Measurements from ENCODE around the gene CARS2.

Gene CARS2

GRCh38 chr13:110723598-110723997 is 17.7 kb upstream of the CARS2 start:
- Histone ChIP-seq H3K4me1 (peaks cover 16 to 28% (median 25%) of the 10 kb centered on the region in 10 experiments), H3K4me2 (no peak overlapping the region), H3K9ac (no peak overlapping the region), H4K20me1 (peaks cover 23 to 56% (median 43%) of the 10 kb centered on the region in 11 experiments; a peak in 20 of 22 replicates), H3K27ac (no peak overlapping the region), H3K36me3 (peaks cover 34 to 53% (median 43%) of the 10 kb centered on the region in 11 experiments), H3K4me3 (no peak overlapping the region), H3K27me3 (no peaks in the 10 kb centered on the region), H3K9me3 (replicated peaks in 1 of 11) (peaks cover 0 to 7% (median 0%) of the 10 kb centered on the region in 11 experiments; a peak in 3 of 22 replicates)
- no peak for TF ChIP-seq Cebpa-rat (IDR thresholded peaks at IDR 0.05)

- H3K36me3 ChIP-seq = peaks cover 34 to 53% (median 43%) of the 10 kb centered on the region in 11 experiments
- no peak overlapping the region for H3K4me3 ChIP-seq
- H4K20me1 ChIP-seq = peaks cover 27 to 63% (median 48%) of the 10 kb centered on the region in 11 experiments; a peak in 20 of 22 replicates
- H3K27me3 ChIP-seq = no peaks in the 10 kb centered on the region
- peaks cover 19 to 28% (median 24%) of the 10 kb centered on the region in 10 experiments for H3K4me1 ChIP-seq
- no peak for TF ChIP-seq Cebpa-rat (IDR thresholded peaks at IDR 0.05)
- H3K4me2 ChIP-seq = no peak overlapping the region
- peaks cover 0 to 7% (median 0%) of the 10 kb centered on the region in 11 experiments; a peak in 3 of 22 replicates for H3K9me3 ChIP-seq (replicated peaks in 1 of 11)
- no peak overlapping the region for H3K9ac ChIP-seq
- H3K27ac ChIP-seq = no peak overlapping the region
Observed at GRCh38 chr13:110722971-110723370, 17.1 kb upstream of the CARS2 start.

- Histone ChIP-seq H4K20me1 (peaks cover 46 to 92% (median 73%) of the 10 kb centered on the region in 11 experiments; a peak in 21 of 22 replicates), H3K4me1 (peaks cover 11 to 20% (median 19%) of the 10 kb centered on the region in 10 experiments), H3K4me2 (no peak overlapping the region), H3K27ac (no peak overlapping the region), H3K36me3 (peaks cover 34 to 53% (median 39%) of the 10 kb centered on the region in 11 experiments), H3K9me3 (replicated peaks in 1 of 11) (peaks cover 0 to 7% (median 0%) of the 10 kb centered on the region in 11 experiments; a peak in 3 of 22 replicates), H3K27me3 (no peaks in the 10 kb centered on the region), H3K4me3 (no peak overlapping the region), H3K9ac (no peak overlapping the region; a peak in 1 of 22 replicates)
- no peak for TF ChIP-seq Cebpa-rat (IDR thresholded peaks at IDR 0.05)
Observed at GRCh38 chr13:110719036-110719710, 13.3 kb upstream of the CARS2 start.

GRCh38 chr13:110716247-110716515 is 10.3 kb upstream of the CARS2 start:
- no peak for TF ChIP-seq Cebpa-rat (IDR thresholded peaks at IDR 0.05)
- peaks cover 15 to 26% (median 24%) of the 10 kb centered on the region in 10 experiments for H3K4me1 ChIP-seq
- peak overlapping the region; percentile 34 to 87 (median 84) for H3K27ac ChIP-seq
- peak overlapping the region; percentile 88 to 96 (median 90) for H3K9ac ChIP-seq
- H4K20me1 ChIP-seq = peaks cover 40 to 64% (median 55%) of the 10 kb centered on the region in 11 experiments; a peak in 21 of 22 replicates
- H3K4me3 ChIP-seq = peak overlapping the region; percentile 82 to 98 (median 92)
- H3K4me2 ChIP-seq = peak overlapping the region; percentile 77 to 95 (median 89)
- H3K36me3 ChIP-seq = peaks cover 23 to 26% (median 25%) of the 10 kb centered on the region in 11 experiments
- H3K9me3 ChIP-seq (replicated peaks in 1 of 11) = peaks cover 0 to 7% (median 0%) of the 10 kb centered on the region in 11 experiments; a peak in 3 of 22 replicates
- H3K27me3 ChIP-seq = no peaks in the 10 kb centered on the region

- Histone ChIP-seq H3K4me1 (peaks cover 20 to 32% (median 29%) of the 10 kb centered on the region in 10 experiments), H3K9me3 (replicated peaks in 1 of 11) (peaks cover 0 to 7% (median 0%) of the 10 kb centered on the region in 11 experiments; a peak in 3 of 22 replicates), H3K4me3 (peak overlapping the region; percentile 91 to 100 (median 98)), H3K9ac (peak overlapping the region; percentile 90 to 99 (median 96)), H3K27me3 (no peaks in the 10 kb centered on the region), H3K27ac (peak overlapping the region; percentile 34 to 99 (median 96)), H4K20me1 (peaks cover 35 to 59% (median 49%) of the 10 kb centered on the region in 11 experiments; a peak in 21 of 22 replicates), H3K4me2 (peak overlapping the region; percentile 77 to 96 (median 90)), H3K36me3 (peaks cover 18 to 21% (median 19%) of the 10 kb centered on the region in 11 experiments)
- TF ChIP-seq Cebpa-rat (IDR thresholded peaks at IDR 0.05) = no peak
Observed at GRCh38 chr13:110715395-110716246, 9.7 kb upstream of the CARS2 start.

- no peaks in the 10 kb centered on the region for H3K27me3 ChIP-seq
- H3K27ac ChIP-seq = peak overlapping the region; percentile 92 to 99 (median 98)
- peak overlapping the region; percentile 88 to 100 (median 98) for H3K4me3 ChIP-seq
- TF ChIP-seq Cebpa-rat (IDR thresholded peaks at IDR 0.05) = no peak
- peaks cover 26 to 39% (median 35%) of the 10 kb centered on the region in 10 experiments for H3K4me1 ChIP-seq
- H3K4me2 ChIP-seq = peak overlapping the region; percentile 50 to 97 (median 91)
- peaks cover 11 to 14% (median 12%) of the 10 kb centered on the region in 11 experiments for H3K36me3 ChIP-seq
- peaks cover 35 to 56% (median 42%) of the 10 kb centered on the region in 11 experiments; a peak in 21 of 22 replicates for H4K20me1 ChIP-seq
- H3K9me3 ChIP-seq (replicated peaks in 1 of 11) = peaks cover 0 to 7% (median 0%) of the 10 kb centered on the region in 11 experiments; a peak in 3 of 22 replicates
- peak overlapping the region; percentile 90 to 99 (median 96) for H3K9ac ChIP-seq
Observed at GRCh38 chr13:110714797-110715394, 9.0 kb upstream of the CARS2 start.

GRCh38 chr13:110713981-110714796 is 8.3 kb upstream of the CARS2 start:
- peaks cover 4 to 6% (median 5%) of the 10 kb centered on the region in 11 experiments for H3K36me3 ChIP-seq
- H3K4me2 ChIP-seq = peak overlapping the region; percentile 53 to 97 (median 91)
- H3K9me3 ChIP-seq (replicated peaks in 1 of 11) = peaks cover 0 to 4% (median 0%) of the 10 kb centered on the region in 11 experiments; a peak in 3 of 22 replicates
- peak overlapping the region; percentile 90 to 99 (median 96) for H3K9ac ChIP-seq
- no peak for TF ChIP-seq Cebpa-rat (IDR thresholded peaks at IDR 0.05)
- H4K20me1 ChIP-seq = peaks cover 28 to 49% (median 35%) of the 10 kb centered on the region in 11 experiments; a peak in 21 of 22 replicates
- H3K4me3 ChIP-seq = peak overlapping the region; percentile 88 to 100 (median 98)
- H3K27me3 ChIP-seq = no peaks in the 10 kb centered on the region
- H3K4me1 ChIP-seq = peaks cover 27 to 46% (median 37%) of the 10 kb centered on the region in 10 experiments
- H3K27ac ChIP-seq = peak overlapping the region; percentile 92 to 99 (median 98)

GRCh38 chr13:110713642-110713952 is 7.7 kb upstream of the CARS2 start, which contains the start of gene ING1:
ING1 (plus strand) TSS chr13:110713700; CDS start chr13:110714150, 450 bp downstream.
- Histone ChIP-seq H3K4me2 (peak within 1 kb of the TSS; percentile 86 to 97 (median 92)), H3K36me3 (peaks cover 0 to under 1% (median 0%) of the 10 kb centered on the region in 11 experiments; a peak in 1 of 22 replicates), H4K20me1 (peaks cover 22 to 44% (median 29%) of the 10 kb centered on the region in 11 experiments; a peak in 21 of 22 replicates), H3K27me3 (no peaks in the 10 kb centered on the region), H3K9ac (peak within 1 kb of the TSS; percentile 90 to 99 (median 96)), H3K4me3 (peak within 1 kb of the TSS; percentile 88 to 100 (median 98)), H3K27ac (peak within 1 kb of the TSS; percentile 92 to 99 (median 98)), H3K9me3 (replicated peaks in 1 of 11) (no peaks in the 10 kb centered on the region), H3K4me1 (peaks cover 27 to 46% (median 37%) of the 10 kb centered on the region in 10 experiments)
- no peak for TF ChIP-seq Cebpa-rat (IDR thresholded peaks at IDR 0.05)
